Stimulated activated memory B cell treated with anti-CD40 and anti-IgM and Interleukin-4, amounts not matched to agents 10 μg/mL and 1 μg/mL and 100 μg/mL, for 72 hours (primary cell): ENCODE results near the gene MINAR1.

Experiments used
- ATAC-seq: fragments of 150-1000 bp; cut with Tn5 transposase; 2 replicates; pipeline ENCODE4 v1.10.0; 2021
- H3K27ac Mint-ChIP-seq: one replicate; pipeline ENCODE4 v1.8.0; 2022; ENCODE audit warnings: mild to moderate bottlenecking, mixed read lengths
- H3K27me3 Mint-ChIP-seq: one replicate; pipeline ENCODE4 v1.8.0; 2022; ENCODE audit warnings: mixed read lengths
- H3K36me3 Mint-ChIP-seq: one replicate; pipeline ENCODE4 v1.8.0; 2022; ENCODE audit warnings: mixed read lengths
- H3K4me1 Mint-ChIP-seq: one replicate; pipeline ENCODE4 v1.8.0; 2022; ENCODE audit warnings: mixed read lengths
- H3K4me3 Mint-ChIP-seq: one replicate; pipeline ENCODE4 v1.8.0; 2022; ENCODE audit warnings: mild to moderate bottlenecking, moderate library complexity, mixed read lengths
- H3K9me3 Mint-ChIP-seq: one replicate; pipeline ENCODE4 v1.8.0; 2022; ENCODE audit warnings: mixed read lengths

MINAR1 gene

DNA sequence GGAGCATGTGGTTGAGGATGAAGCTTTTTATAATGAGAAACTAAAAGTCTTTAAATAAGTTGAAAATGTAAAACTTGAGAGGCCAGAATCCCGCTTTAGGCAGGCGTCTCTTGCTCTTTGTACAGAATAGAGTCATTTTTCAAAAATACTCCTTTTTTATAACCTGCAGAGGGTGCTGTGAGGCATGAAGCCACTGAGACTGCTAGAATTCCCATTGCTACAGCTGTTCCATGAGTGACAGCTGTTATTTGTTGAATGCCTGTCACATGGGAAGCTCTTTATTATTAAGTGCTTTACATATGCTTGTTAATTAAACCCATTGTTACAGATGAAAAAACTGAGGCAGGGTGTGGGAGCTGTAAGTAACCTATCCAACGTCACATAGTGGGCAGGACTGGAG lies 18.5 kb downstream of the MINAR1 start:
- no peaks in the 10 kb centered on the region for H3K36me3 Mint-ChIP-seq
- H3K27me3 Mint-ChIP-seq: peaks cover 8% of the 10 kb centered on the region
- no peak for ATAC-seq
- peaks cover 7% of the 10 kb centered on the region for H3K9me3 Mint-ChIP-seq
- no peaks in the 10 kb centered on the region for H3K4me1 Mint-ChIP-seq
- H3K4me3 Mint-ChIP-seq: no peak overlapping the region
- H3K27ac Mint-ChIP-seq: no peak overlapping the region

DNA sequence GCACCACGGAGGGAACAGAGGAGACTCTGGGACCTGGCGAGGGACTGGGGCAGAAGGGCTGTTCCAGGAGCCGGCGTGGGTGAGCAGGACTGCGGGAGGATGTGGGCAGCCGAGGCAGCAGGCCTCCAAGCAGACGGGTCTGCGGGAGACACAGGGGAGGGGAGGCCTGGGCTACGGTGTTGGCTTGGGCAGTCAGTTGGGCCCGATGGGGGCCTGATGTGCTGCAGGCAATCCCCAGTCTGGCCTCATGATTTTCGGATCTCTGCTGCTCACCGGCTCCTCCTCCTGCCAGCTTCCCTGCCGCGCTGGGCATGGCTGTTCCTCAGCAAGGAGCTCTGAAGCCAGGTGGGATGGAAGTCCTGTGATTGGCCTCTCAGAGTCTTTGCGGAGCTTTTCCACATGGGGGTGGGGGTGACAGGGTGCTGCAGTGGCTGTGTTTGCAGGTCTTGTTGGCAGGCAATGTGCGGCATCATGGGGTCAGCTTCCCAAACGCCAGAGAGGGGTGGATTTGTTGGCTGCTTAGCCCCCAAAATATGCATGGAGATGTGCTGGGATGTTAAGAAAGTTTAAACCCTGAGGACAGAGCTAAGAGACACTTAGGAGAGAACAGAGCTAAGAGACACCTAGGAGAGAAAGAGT lies 19.3 kb downstream of the MINAR1 start:
- no peaks in the 10 kb centered on the region for H3K4me1 Mint-ChIP-seq
- no peaks in the 10 kb centered on the region for H3K36me3 Mint-ChIP-seq
- H3K4me3 Mint-ChIP-seq: no peak overlapping the region
- no peak overlapping the region for H3K27ac Mint-ChIP-seq
- ATAC-seq: no peak
- H3K27me3 Mint-ChIP-seq: peaks cover 8% of the 10 kb centered on the region
- peaks cover 3% of the 10 kb centered on the region for H3K9me3 Mint-ChIP-seq

DNA sequence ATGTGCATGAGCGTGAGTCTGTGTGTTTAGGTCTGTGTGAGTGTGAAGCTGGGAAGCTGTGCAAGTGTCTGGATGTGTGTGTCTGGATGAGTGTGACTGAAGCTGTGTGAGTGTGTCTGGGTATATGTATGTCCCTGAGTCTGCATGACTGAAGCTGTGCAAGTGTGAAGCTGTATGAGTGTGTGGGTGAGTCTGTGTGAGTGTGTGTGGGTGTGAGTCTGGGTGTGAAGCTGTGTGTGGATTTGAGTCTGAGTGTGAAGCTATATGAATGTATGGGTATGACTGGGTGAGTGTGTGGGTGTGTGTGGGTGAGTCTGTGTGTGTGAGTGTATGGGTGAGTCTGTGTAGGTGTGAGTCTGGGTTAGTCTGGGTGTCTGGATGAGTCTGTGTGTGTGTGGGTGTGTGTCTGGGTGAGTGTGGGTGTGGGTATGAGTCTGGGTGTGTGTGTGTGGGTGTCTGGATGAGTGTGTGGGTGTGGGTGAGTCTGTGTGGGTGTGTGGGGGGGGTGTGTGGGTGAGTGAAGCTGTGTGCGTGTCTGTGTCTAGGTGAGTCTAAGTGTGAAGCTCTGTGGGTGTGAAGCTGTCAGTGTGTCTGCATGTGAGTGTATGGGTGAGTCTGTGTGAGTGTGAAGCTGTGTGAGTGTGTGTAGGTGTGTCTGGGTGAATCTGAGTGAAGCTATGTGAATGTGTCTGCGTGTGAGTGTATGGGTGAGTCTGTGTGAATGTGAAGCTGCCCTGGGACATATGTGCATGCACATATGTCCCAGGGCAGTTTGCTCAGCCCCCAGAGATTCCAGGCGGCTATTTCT lies 20.3 kb downstream of the MINAR1 start:
- H3K9me3 Mint-ChIP-seq: no peaks in the 10 kb centered on the region
- ATAC-seq: no peak

DNA sequence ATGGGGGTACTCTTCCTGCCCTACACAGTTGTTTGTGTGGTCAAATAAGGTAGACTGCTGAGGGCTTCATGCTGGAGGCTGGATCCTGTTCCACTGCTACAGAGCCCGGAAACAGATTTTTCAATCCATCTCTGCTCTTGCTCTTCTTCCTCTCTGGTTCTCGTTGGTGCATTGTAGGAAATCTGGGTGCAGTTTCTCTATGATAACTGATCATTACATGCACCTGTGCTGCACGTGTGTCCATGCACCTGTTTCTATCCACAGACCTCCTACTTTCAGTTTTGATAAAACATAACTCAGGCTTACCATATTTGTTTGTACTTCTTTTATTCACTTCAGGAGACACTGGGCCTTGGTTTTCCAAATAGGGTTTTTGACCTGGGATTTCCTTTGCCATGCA lies 21.3 kb downstream of the MINAR1 start:
- H3K9me3 Mint-ChIP-seq: no peaks in the 10 kb centered on the region
- H3K27ac Mint-ChIP-seq: no peak overlapping the region
- no peak for ATAC-seq
- no peaks in the 10 kb centered on the region for H3K4me1 Mint-ChIP-seq
- no peak overlapping the region for H3K4me3 Mint-ChIP-seq
- peaks cover 8% of the 10 kb centered on the region for H3K27me3 Mint-ChIP-seq
- H3K36me3 Mint-ChIP-seq: no peaks in the 10 kb centered on the region

More for the DNA sequence above, 20.3 kb downstream of the MINAR1 start:
- Mint-ChIP-seq H3K4me3 (no peak overlapping the region), H3K27ac (no peak overlapping the region), H3K27me3 (peaks cover 8% of the 10 kb centered on the region), H3K36me3 (no peaks in the 10 kb centered on the region), H3K4me1 (no peaks in the 10 kb centered on the region)

DNA sequence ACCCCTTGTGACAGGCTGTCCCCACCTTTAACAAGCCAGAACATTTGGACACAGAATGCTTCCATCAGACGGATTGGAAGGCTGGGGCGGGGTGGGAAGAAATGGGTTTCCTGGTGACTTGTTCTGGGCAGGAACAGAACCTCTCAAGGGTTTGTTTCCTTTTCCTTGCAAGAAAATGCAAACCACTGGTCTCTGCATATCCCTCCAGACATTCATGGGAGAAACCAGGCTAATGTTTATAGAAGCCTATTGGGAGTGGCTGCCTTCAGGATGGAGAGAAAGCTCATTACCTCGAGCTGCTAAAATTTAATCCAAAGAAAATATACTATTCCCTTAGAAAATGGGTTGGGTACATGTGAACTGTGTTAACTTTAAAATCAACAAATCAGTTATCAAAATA lies 21.9 kb downstream of the MINAR1 start:
- Mint-ChIP-seq H3K4me3 (no peak overlapping the region), H3K27ac (no peak overlapping the region), H3K4me1 (no peaks in the 10 kb centered on the region), H3K9me3 (no peaks in the 10 kb centered on the region), H3K36me3 (no peaks in the 10 kb centered on the region), H3K27me3 (peaks cover 8% of the 10 kb centered on the region)
- no peak for ATAC-seq

DNA sequence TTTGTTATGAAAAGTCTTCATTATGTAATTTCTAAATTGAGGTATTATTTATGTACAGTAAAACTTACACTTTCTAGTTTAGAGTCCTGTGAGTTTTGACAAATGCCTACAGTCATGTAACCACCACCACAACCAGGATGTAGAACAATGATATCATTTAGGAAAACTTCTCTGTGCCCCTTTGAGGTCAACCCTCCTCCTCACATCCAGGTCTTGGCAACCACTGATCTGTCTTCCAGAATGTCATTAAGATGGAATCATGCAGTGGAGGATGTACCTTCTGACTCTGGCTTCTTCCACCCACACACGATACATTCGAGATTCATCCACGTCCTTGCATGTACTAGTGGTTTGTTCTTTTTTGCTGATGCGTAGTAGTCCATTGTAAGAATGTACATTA lies 23.2 kb downstream of the MINAR1 start:
- Mint-ChIP-seq H3K4me3 (no peak overlapping the region), H3K4me1 (no peaks in the 10 kb centered on the region), H3K9me3 (no peaks in the 10 kb centered on the region), H3K27ac (no peak overlapping the region), H3K27me3 (peaks cover 2% of the 10 kb centered on the region), H3K36me3 (no peaks in the 10 kb centered on the region)
- no peak for ATAC-seq

DNA sequence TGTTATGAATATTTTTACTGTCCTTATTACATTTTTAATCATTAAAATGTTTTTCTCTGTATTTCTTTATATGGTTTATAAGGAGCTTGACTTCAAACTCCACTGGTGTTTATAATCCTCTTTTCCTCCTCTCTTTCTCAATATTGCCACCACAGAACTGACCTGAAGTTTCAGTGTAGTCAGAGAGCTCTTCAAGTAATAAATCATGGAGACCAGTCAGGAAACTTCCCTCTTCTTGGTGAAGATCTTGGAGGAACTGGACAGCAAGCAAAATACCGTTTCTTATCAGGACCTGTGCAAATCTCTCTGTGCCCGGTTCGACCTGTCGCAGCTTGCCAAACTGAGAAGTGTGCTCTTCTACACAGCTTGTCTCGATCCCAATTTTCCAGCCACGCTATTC lies 23.8 kb downstream of the MINAR1 start:
- H3K27me3 Mint-ChIP-seq: peaks cover 8% of the 10 kb centered on the region
- no peak overlapping the region for H3K27ac Mint-ChIP-seq
- no peak overlapping the region for H3K4me3 Mint-ChIP-seq
- H3K4me1 Mint-ChIP-seq: no peaks in the 10 kb centered on the region
- no peaks in the 10 kb centered on the region for H3K36me3 Mint-ChIP-seq
- H3K9me3 Mint-ChIP-seq: no peaks in the 10 kb centered on the region
- no peak for ATAC-seq

DNA sequence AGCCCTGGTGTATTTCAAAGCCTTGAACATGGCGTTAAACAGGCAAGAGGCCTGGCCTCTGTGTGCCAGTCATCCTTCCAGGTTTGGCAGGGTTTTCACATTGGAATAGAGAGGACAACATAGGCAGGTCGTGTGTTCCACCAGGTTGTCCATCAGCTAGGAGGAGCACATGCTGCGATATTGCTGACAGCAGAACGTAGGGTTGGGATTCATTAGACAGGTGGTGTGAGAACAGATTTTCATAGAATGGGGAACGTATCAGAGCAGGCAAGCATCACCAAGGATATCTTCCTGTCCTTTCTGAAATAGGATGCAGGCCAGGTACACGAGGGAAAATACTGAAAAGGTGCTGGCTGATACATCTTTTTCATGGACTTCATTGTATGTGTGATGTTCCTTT lies 26.4 kb downstream of the MINAR1 start:
- Mint-ChIP-seq H3K9me3 (no peaks in the 10 kb centered on the region), H3K27ac (no peak overlapping the region), H3K27me3 (peaks cover 8% of the 10 kb centered on the region), H3K4me3 (no peak overlapping the region), H3K36me3 (no peaks in the 10 kb centered on the region), H3K4me1 (no peaks in the 10 kb centered on the region)
- ATAC-seq: no peak

DNA sequence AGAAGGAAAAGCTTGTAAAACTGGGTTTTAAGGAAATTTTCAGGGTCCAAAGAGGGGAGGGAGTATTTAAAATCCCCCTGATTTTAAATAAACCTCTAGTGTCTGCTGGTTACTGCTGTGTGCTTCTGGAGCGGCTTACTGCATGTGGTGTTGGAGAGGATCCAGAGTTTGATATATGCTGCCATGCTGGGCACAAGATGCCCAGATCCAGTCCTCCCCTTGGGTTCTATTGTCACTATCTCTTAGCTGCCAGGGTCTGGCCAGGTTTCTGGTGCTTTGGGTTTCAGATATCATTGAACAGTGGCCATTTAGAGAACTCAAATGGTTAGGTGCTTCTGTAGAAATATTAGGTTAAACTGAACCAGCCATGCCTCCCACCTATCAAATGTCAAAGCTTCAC lies 27.5 kb downstream of the MINAR1 start:
- H3K4me3 Mint-ChIP-seq: no peak overlapping the region

DNA sequence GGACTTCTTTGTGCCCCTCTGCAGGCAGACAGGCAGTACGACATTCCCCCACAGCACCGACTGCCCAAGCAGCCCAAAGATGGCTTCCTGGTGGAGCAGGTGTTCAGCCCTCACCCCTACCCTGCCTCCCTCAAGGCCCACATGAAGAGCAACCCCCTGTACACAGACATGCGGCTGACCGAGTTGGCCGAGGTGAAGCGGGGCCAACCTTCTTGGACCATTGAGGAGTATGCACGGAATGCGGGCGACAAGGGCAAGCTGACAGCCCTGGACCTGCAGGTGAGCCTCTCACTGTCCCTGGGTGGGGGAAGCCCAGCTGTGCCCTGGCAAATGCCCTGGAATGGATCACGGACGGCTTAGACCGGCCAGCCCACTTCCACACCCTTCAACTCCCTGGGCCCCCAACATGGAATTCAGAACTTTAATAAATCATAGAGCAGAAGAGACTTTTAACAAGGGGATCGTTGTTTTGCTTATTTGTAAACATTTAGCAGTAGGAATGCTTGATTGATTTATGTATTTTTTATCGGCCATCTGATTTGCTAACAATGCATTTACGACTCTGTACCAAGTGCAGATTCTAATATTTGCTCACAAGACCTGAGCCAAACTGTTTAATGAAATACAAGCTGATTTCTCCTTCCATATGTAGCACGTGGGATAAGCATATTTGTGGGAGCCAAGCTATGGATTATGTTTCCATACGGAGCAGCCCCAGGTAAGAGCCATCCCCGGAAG lies 31.1 kb downstream of the MINAR1 start:
- H3K4me3 Mint-ChIP-seq: no peak overlapping the region
- H3K4me1 Mint-ChIP-seq: no peaks in the 10 kb centered on the region
- H3K9me3 Mint-ChIP-seq: no peaks in the 10 kb centered on the region
- H3K36me3 Mint-ChIP-seq: peaks cover 2% of the 10 kb centered on the region
- ATAC-seq: no peak
- H3K27ac Mint-ChIP-seq: no peak overlapping the region
- H3K27me3 Mint-ChIP-seq: peaks cover 8% of the 10 kb centered on the region

More for the DNA sequence above, 27.5 kb downstream of the MINAR1 start:
- Mint-ChIP-seq H3K9me3 (no peaks in the 10 kb centered on the region), H3K36me3 (no peaks in the 10 kb centered on the region), H3K4me1 (no peaks in the 10 kb centered on the region), H3K27me3 (peaks cover 8% of the 10 kb centered on the region), H3K27ac (no peak overlapping the region)
- no peak for ATAC-seq

DNA sequence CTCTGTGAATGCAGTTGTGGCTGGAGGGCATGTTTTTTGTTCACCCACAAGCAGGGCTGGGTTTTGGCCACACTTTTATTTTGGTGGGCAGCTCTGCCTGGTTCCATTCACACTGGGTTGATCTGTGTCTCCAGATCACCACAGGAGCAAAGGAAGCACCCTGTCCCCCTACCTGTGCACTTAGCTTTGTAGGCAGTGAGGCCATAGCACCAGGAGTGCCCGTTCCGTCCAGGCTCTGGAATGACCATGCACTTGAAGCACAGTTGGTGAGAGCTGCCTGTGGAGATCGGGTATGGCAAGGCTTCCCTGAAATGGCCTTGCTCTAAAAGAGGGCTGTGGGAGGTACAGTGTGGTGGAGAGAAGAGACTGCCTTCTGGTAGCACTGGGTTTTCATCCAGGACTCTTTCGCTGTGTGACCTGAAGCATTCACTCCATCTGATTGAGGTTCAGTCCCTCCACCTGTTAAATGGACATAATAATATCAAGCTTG lies 31.7 kb downstream of the MINAR1 start:
- no peak for ATAC-seq
- Mint-ChIP-seq H3K9me3 (no peaks in the 10 kb centered on the region), H3K4me3 (no peak overlapping the region), H3K4me1 (no peaks in the 10 kb centered on the region), H3K27ac (no peak overlapping the region), H3K36me3 (peaks cover 7% of the 10 kb centered on the region), H3K27me3 (peaks cover 8% of the 10 kb centered on the region)

DNA sequence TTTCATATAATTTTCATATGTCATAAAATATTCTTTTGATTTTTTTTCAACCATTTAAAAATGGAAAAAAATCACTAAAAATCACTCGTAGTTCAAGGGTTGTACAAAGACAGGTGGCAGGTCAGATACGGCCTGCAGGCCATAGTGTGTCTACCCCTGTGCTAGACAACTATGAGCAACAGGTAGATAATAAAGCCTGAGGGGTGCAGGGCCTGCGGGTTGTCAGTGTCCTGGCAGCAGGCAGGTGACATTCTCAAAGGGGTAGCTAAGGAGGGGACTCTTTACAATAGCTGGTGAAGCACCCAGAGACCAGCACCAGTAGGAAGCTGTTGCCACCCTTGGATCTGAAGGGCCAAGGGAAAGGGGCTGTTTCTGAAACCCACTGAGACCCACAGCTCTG lies 34.4 kb downstream of the MINAR1 start:
- H3K27ac Mint-ChIP-seq: no peak overlapping the region
- H3K27me3 Mint-ChIP-seq: no peaks in the 10 kb centered on the region

DNA sequence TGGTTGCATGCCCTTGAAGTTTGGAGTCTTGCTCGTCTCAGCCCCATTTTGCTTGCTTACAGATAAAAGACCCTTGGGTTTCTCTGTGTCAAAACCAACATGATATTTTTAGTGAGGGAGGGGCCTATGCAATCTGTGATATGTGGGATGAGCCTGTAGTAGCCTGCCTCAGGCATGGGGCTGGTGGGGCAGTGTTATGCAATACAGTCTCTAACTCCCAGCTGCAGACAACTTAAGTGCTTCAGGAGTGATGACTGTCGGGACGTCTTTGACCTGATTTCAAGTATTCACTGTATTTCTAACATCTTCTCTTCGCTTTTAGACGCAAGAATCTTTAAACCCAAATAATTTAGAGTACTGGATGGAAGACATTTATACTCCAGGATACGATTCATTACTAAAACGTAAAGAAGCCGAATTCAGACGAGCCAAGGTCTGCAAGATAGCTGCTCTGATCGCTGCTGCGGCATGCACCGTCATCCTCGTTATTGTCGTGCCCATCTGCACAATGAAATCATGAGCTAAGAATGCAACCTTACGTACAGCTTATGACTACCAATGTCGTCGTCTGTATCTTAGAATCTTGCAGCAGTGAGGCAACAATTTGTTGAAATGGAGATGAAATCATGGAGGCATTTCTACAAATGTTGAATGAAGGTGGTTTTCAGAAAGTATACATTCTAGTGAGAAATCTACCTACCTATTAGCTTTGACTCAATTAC lies 35.9 kb downstream of the MINAR1 start:
- Mint-ChIP-seq H3K4me1 (no peaks in the 10 kb centered on the region), H3K27ac (no peak overlapping the region), H3K27me3 (no peaks in the 10 kb centered on the region), H3K4me3 (no peak overlapping the region), H3K36me3 (peaks cover 7% of the 10 kb centered on the region), H3K9me3 (no peaks in the 10 kb centered on the region)
- ATAC-seq: no peak

More for the DNA sequence above, 34.4 kb downstream of the MINAR1 start:
- no peak overlapping the region for H3K4me3 Mint-ChIP-seq
- H3K4me1 Mint-ChIP-seq: no peaks in the 10 kb centered on the region
- H3K9me3 Mint-ChIP-seq: no peaks in the 10 kb centered on the region
- H3K36me3 Mint-ChIP-seq: peaks cover 7% of the 10 kb centered on the region
- no peak for ATAC-seq

DNA sequence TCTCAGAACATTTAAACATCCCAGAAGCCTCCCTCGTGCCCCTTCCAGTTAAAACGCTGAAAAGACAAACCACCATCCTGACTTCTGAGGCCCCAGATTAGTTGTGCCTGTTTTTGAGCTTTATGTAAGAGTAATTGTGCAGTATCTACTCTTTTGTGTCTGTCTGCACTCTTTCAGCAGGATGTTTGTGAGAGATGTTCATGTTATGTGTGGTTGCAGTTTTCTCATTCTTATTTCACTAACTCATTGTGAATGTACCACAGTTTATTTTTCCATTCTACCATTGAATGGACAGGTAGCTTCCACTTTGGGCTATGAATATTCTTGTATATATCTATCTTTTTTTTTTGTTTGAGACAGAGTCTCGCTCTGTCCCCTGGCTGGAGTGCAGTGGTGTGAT lies 40.3 kb downstream of the MINAR1 start:
- ATAC-seq: no peak
- H3K4me1 Mint-ChIP-seq: no peaks in the 10 kb centered on the region
- peaks cover 7% of the 10 kb centered on the region for H3K36me3 Mint-ChIP-seq
- H3K4me3 Mint-ChIP-seq: no peak overlapping the region
- no peak overlapping the region for H3K27ac Mint-ChIP-seq
- H3K27me3 Mint-ChIP-seq: no peaks in the 10 kb centered on the region
- no peaks in the 10 kb centered on the region for H3K9me3 Mint-ChIP-seq

DNA sequence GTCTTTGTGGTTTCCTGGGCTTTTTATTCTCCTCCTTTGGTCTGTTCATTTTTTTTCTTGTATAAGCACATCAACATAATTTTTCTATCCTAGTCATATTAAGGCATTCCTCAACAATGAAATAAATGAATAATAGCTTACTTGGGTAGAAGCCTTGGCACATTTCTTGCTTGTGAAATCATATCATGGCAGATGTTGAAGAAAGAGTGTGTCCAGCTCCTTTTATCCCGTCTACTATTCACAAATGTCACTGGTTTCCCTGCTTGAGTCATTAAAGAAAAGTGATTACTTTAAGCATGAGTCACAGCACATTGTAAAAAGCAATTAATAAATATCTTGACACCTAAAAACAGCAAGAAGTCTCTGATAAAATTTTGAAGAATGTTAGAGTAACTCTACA lies 42.1 kb downstream of the MINAR1 start:
- ATAC-seq: no peak
- H3K9me3 Mint-ChIP-seq: no peaks in the 10 kb centered on the region
- no peaks in the 10 kb centered on the region for H3K4me1 Mint-ChIP-seq
- H3K4me3 Mint-ChIP-seq: no peak overlapping the region
- no peak overlapping the region for H3K27ac Mint-ChIP-seq
- no peaks in the 10 kb centered on the region for H3K36me3 Mint-ChIP-seq
- no peaks in the 10 kb centered on the region for H3K27me3 Mint-ChIP-seq
